Right lobe of liver (tissue), 6 donors: ENCODE measurements around the gene SLFN5. TPM values are rescaled to one million over a fixed set of nuclear protein-coding genes. Genes with fewer than 3 reads are reported as not detected.
"Not testable (repeated sequence)": the region's sequence is repeated elsewhere in the genome, so short reads cannot be mapped to it uniquely, and the experiment has no call there.

Experiments
- ATAC-seq, 4 donors: fragments of 200-7000 bp; cut with Tn5 transposase; one replicate each; pipeline ENCODE4 v1.9.1; 2020; ENCODE audit warnings: mild to moderate bottlenecking in 4 of 4, moderate library complexity in 4 of 4
- DNase-seq, 3 donors: peaks; one replicate each; pipeline ENCODE4 v3.0.0-alpha.2; 2020
- H3K27ac ChIP-seq, 3 donors: fragments of 200-600 bp; one replicate each; pipeline ENCODE4 v1.8.0; 2022
- H3K27me3 ChIP-seq, 2 donors: fragments of 200-600 bp; one replicate each; pipeline ENCODE4 v1.8.0; 2022
- H3K36me3 ChIP-seq, 4 donors: fragments of 200-600 bp; sonication (generic) in 1 of 4; one replicate each; pipeline versions ENCODE4 v1.5.1 to v1.8.0; 2017 to 2022; ENCODE audit warnings: control low read depth in 1 of 4
- H3K4me1 ChIP-seq, 4 donors: fragments of 200-600 bp; sonication (generic) in 1 of 4; one replicate each; pipeline versions ENCODE4 v1.5.1 to v1.8.0; 2017 to 2022; ENCODE audit warnings: control low read depth in 1 of 4
- H3K4me3 ChIP-seq, 3 donors: fragments of 200-600 bp; one replicate each; pipeline ENCODE4 v1.8.0; 2022
- H3K9me3 ChIP-seq, 4 donors: fragments of 200-600 bp; sonication (generic) in 1 of 4; one replicate each; pipeline versions ENCODE4 v1.5.1 to v1.8.0; 2017 to 2022; ENCODE audit warnings: control low read depth in 1 of 4
- CTCF ChIP-seq, 4 donors: fragments of 200-600 bp in 3 of 4; fragments of 450-650 bp in 1 of 4; IDR thresholded peaks; one replicate each; pipeline versions ENCODE4 v1.5.1 to v1.8.0; 2016 to 2022; ENCODE audit warnings: antibody characterized with exemption in 4 of 4, mild to moderate bottlenecking in 2 of 4
- POLR2A ChIP-seq: fragments of 450-650 bp; IDR thresholded peaks from one replicate; pipeline ENCODE4 v1.6.1; 2017; ENCODE audit warnings: antibody characterized with exemption, mild to moderate bottlenecking
- WGBS: methylation state at CpG from one replicate; pipeline ENCODE4 v1.1.6; 2018; ENCODE audit warnings: low coverage, low lambda C conversion rate; ENCODE audit not compliant: insufficient coverage; ENCODE audit errors: missing lambda C conversion rate; 5-methylcytosine and 5-hydroxymethylcytosine counted together
- intact Hi-C, 2 donors: fragments of 100-400 bp; cut with DNase I; formaldehyde crosslinking; loops; one replicate each; pipeline versions ENCODE4 v1.11.2 to v1.14.1; 2022
- total RNA-seq, 6 experiments: library from RNA; depleted of rRNA in 2 of 6; stranded (reverse); fragments of >200 nt in 2 of 6; fragmentation: NEBNext Ultra II Directional in 3 of 6; extraction: Animal tissue kit (Norgen Biotek cat#: 25700) in 3 of 6; gene quantifications; one replicate each; pipeline versions ENCODE4 v1.1.0 to v1.2.4, GENCODE V29; 2016 to 2023
- donor health status: DM: no; HTN: yes; CAD: no.
- donor health status: DM: no; HTN: no; CAD: no.
- donor health status: DM: no; HTN: no; CAD: no.
- donor health status: DM: no; HTN: yes; CAD: no.
- donor health status: DM: no; HTN: yes; CAD: no.

The SLFN5 gene
- total RNA-seq, 6 experiments from 2014 or later, result 4.9 to 7.9 (median 5.5) TPM

GRCh38 chr17:35229638-35230037 is 13.2 kb upstream of the SLFN5 start:
- Histone ChIP-seq H3K27me3 (no peaks in the 10 kb centered on the region), H3K4me1 (no peaks in the 10 kb centered on the region), H3K9me3 (no peaks in the 10 kb centered on the region), H3K27ac (no peak overlapping the region), H3K36me3 (no peaks in the 10 kb centered on the region), H3K4me3 (no peak overlapping the region)
- no peak for TF ChIP-seq CTCF (IDR thresholded peaks at IDR 0.05)
- no peak for TF ChIP-seq POLR2A
- intact Hi-C loops, result no loop called here
- DNase-seq (no peak), ATAC-seq (no peak)
- WGBS, result 22% methylated on average over 1 of the region's 1 CpG

GRCh38 chr17:35234315-35234714 is 8.6 kb upstream of the SLFN5 start:
- H3K9me3 ChIP-seq, H3K27me3 ChIP-seq, intact Hi-C loops, ATAC-seq, H3K4me1 ChIP-seq, DNase-seq, H3K27ac ChIP-seq, H3K4me3 ChIP-seq, H3K36me3 ChIP-seq: not testable (repeated sequence)
- 61% methylated on average over 4 of the region's 4 CpGs for WGBS

- intact Hi-C loops, result no loop called here
- H3K27me3 ChIP-seq, result no peaks in the 10 kb centered on the region
Observed at GRCh38 chr17:35235289-35235688, 7.6 kb upstream of the SLFN5 start.

GRCh38 chr17:35235917-35236316 is 7.0 kb upstream of the SLFN5 start:
- TF ChIP-seq CTCF (IDR thresholded peaks at IDR 0.05) (no peak), POLR2A (no peak)
- intact Hi-C loops, result no loop called here
- ATAC-seq (no peak), DNase-seq (no peak)
- Histone ChIP-seq H3K27me3 (no peaks in the 10 kb centered on the region), H3K4me1 (no peaks in the 10 kb centered on the region), H3K36me3 (no peaks in the 10 kb centered on the region), H3K9me3 (no peaks in the 10 kb centered on the region), H3K4me3 (no peak overlapping the region), H3K27ac (no peak overlapping the region)
- 43% methylated on average over 1 of the region's 2 CpGs for WGBS

More at GRCh38 chr17:35235289-35235688, 7.6 kb upstream of the SLFN5 start:
- WGBS, result 78% methylated on average over 3 of the region's 3 CpGs
- TF ChIP-seq POLR2A (no peak), CTCF (IDR thresholded peaks at IDR 0.05) (no peak)
- DNase-seq (no peak), ATAC-seq (no peak)
- Histone ChIP-seq H3K9me3 (no peaks in the 10 kb centered on the region), H3K27ac (no peak overlapping the region), H3K4me1 (no peaks in the 10 kb centered on the region), H3K4me3 (no peak overlapping the region), H3K36me3 (no peaks in the 10 kb centered on the region)

GRCh38 chr17:35236821-35237220 is 6.1 kb upstream of the SLFN5 start:
- 85% methylated on average over 2 of the region's 5 CpGs for WGBS
- TF ChIP-seq POLR2A (no peak), CTCF (IDR thresholded peaks at IDR 0.05) (no peak)
- H3K36me3 ChIP-seq, result no peaks in the 10 kb centered on the region
- no peak overlapping the region for H3K4me3 ChIP-seq
- H3K9me3 ChIP-seq, result no peaks in the 10 kb centered on the region
- intact Hi-C loops, result no loop called here
- no peak for DNase-seq
- H3K4me1 ChIP-seq, result peaks cover 0 to 5% (median 0%) of the 10 kb centered on the region in 4 donors
- H3K27me3 ChIP-seq, result no peaks in the 10 kb centered on the region
- no peak for ATAC-seq
- H3K27ac ChIP-seq, result no peak overlapping the region
